GM18867 (cell line): ENCODE measurements around the gene AGK.
"Not testable (repeated sequence)": the region's sequence is repeated elsewhere in the genome, so short reads cannot be mapped to it uniquely, and the experiment has no call there.

Experiments
- ATAC-seq: cut with Tn5 transposase; IDR thresholded peaks from one replicate; pipeline ENCODE4 v1.9.1; 2021; ENCODE audit warnings: mild to moderate bottlenecking, moderate library complexity; ENCODE audit not compliant: unreplicated experiment

AGK gene

DNA sequence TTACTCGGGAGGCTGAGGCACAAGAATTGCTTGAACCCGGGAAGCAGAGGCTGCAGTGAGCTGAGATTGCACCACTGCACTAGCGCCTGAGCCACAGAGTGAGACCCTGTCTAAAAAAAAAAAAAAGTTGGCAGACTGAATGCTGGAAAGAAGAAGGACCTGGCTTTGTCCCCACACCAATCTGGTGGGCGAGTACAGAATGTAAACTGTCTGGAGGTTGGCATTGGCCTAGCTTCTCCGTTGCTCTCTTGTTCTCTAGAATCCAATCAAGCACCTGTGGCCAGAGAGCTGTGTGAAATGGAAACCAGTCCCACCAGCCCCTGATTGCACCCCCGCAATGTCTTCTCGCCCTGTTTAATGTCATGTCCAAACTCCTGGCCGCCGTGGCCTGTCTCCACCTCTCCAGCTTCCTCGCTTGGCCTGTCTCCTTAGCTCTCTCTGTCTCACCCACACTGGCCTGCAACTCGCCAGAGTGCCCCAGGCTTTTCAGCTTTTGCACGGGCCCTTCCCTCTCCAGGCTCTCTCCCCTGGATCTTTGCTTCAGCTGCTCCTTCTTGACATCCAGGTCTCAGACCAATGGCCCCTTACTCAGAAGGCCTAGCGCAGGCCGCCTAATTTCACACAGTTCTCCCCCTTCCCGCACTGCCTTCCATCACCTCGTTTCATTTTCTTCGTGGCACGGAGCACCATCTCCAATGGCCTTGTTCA lies 670 bp upstream of the AGK start:
- peak; percentile 2 for ATAC-seq

DNA sequence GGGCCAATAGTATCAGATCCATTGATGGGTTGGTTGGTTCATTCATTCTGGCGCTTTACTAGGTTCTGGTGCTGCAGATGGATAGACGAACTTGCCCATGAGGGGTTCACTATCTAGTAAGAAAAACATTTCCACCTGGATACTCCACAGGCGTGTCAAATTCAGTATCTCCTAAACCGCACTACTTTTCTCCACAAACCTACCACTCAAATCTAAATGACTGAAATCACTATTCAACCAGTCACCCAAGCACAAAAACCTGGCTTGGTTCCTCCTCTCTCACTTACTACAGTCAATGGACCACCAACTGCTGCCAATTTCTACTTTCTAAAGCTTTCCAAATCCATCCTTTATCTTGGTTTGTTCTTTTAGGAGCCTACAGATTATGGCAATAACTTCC lies 572 bp downstream of the AGK start:
- peak; percentile 18 for ATAC-seq

DNA sequence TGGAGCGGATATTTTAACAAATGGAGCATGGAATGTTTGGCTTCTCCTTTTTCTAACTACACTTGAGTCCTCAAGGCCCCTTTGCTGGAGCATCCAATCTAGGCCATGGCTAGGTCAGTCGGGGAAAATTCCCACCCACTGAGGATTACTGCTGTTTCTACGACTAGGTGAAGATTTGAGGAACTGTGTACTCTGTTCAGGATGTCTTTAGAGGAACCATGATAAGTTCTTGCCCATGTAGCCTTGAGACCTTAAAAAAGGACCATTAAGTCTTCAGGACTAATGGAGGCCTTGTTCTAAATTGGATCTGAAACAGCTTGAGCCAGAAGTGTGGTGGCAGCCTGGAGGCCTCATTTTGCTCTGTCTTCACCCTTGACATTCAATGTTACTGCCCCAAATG lies 6.2 kb downstream of the AGK start:
- peak; percentile 20 for ATAC-seq

DNA sequence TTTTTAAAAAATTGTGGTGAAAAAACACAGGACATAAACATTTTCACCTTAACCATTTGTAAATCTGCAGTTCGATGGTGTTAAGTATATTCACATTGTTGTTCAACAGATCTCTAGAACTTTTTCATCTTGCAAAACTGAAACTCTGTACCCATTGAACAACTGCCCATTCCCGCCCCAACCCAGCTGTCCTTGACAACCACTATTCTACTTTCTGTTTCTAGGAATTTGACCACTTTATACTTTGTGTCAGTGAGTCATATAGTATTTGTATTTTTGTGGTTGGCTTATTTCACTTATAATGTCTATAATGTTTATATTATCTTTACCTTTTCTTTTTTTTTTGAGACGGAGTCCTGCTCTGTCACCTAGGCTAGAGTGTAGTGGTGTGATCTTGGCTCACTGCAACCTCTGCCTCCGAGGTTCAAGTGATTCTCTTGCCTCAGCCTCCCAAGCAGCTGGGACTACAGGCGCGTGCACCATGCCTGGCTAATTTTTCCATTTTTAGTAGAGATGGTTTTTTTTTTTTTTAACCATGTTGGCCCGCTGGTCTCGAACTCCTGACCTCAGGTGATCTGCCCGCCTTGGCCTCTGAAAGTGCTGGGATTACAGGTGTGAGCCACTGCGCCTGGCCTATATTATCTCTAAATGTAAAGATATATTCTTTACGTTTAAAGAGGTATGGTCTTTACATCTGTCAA lies 6.8 kb downstream of the AGK start:
- ATAC-seq = peak; percentile 47

DNA sequence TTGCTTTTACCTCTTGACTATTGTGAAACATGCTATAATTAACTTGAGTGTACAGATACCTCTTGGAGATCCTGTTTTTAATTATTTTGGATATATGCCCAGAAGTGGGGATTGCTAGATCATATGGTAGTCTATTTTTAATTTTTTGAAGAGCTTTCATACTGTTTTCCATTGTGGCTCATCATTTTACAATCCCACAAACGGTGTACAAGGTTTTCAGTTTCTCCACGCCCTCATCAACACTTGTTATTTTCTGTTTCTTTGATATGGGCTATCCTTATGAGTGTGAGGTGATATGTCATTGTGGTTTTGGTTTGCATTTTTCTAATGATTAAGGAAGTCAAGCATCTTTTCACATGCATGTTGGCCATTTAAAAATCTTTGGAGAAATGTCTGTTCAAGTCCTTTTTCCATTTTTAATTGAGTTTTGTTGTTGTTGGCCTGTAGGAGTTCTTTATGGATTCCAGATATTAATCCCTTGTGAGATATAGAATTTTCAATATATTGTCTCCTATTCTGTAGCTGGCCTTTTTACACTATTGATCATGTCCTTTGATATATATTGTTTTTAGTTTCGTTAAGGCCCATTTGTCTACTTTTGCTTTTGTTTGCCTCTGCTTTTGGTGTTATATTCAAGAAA lies 7.5 kb downstream of the AGK start:
- peak; percentile 89 for ATAC-seq

DNA sequence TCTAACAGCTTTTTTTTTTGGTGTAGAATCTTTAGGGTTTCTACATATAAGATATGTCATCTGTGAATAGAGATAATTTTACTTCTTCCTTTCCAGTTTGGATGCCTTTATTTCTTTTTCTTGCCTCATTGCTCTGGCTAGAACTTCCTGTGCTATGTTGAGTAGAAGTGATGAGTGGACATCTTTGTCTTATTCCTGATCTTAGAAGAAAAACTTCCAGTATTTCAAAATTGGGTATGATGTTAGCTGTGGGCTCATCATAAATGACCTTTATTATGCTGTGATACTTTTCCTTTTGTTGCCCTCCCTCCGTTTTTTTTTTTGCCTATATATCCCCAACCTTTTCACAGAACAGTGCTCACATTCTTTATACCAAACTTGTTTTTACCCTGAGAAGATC lies 8.8 kb downstream of the AGK start:
- ATAC-seq = no peak

DNA sequence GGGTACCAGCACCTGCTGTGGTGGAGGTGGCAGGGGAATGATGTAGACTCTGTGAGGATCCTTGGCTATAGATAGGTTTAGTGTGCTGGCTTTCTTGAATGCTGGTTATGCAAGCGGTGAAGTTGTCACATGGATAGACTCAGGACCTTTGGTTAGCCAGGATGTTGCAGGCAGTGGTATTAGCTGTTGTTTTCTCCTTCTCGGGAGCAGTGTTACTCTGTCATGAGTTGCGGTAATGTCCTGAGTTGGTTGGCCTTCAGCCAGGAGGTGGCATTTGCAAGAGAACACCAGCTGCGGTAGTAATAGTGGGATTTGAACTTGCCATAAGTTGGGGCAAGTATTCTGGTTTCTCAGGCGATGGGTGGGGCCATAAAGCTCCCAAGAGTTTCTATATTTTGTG lies 10.8 kb downstream of the AGK start:
- ATAC-seq = no peak

DNA sequence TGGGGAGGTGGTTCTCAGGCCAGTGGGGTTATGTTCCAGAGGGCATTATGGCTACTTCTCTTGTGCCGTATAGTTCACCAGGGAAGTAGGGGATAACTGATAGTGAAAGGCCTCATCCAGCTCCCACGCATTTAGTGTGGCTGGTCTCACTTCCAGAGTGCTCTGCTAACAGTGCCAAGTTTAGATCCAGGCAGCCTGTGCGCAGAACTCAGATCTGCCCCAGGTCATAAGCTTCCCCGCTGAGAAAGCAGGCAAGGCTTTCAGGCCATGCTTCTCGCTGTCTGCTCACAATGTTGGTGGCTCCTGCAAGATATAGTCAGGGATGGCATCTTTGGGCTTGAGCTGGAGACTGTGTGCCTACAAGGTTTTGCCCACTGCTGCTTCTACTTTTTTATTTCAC lies 11.3 kb downstream of the AGK start:
- no peak for ATAC-seq

DNA sequence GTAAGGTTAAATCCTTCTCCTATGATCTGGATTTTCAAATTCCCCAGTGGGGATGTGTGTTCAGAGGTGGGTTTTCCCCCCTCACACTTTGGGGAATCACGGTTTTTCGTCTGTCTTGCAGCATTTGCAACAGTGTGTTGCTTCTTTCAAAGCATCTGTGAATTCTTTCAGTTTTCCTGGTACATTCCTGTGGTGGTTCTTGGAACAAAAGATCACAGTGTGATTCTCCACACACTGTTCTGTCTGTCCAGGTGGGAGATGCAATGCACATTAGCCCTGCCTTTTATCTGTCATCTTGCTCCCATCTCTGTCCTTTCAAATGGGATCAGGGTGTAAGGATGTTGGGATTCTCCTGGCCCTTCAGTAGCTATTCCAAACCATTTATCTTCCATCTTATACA lies 11.8 kb downstream of the AGK start:
- ATAC-seq = no peak

DNA sequence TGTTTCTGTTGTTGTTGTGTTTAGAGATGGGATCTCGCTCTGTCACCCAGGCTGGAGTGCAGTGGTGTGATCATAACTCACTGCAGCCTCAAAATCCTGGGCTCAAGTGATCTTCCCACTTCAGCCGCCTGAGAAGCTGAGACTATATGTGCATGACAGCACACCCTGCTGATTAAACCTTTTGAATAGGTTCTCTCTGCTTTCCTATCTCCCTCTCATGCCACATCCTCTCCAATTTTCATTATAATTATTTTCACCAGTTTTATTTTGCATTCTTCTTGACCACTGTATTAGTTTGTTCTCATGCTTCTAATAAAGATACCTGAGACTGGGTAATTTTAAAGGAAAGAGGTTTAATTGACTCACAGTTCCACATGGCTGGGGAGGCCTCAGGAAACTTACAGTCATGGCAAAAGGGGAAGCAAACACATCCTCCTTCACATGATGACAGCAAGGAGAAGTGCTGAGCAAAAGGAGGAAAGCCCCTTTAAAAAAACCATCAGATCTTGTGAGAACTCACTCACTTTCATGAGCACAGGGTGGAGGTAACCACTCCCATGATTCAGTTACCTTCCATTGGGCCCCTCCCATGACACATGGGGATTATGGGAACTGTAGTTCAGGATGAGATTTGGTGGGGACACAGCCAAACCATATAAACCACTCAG lies 12.9 kb downstream of the AGK start:
- ATAC-seq = no peak

DNA sequence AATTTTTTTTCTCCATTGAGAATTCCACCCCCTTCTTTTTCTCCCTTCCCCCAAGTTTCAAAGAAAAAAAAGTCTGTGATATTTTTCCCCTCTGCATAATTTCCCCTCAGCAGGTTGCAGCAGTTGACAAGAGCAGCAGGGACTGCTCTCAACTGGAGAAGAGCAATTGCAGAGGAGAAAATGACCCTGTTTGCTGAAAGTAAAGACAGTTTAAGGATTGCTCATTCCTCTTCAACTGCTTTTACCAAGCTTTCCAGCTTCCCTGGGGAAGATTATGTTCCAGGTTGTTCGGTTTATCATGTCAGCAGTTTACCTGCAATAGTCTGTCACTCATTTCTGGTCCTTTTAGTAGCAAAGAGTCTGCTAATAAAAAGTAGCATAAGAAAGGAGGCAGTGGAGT lies 16.2 kb downstream of the AGK start:
- ATAC-seq = no peak

DNA sequence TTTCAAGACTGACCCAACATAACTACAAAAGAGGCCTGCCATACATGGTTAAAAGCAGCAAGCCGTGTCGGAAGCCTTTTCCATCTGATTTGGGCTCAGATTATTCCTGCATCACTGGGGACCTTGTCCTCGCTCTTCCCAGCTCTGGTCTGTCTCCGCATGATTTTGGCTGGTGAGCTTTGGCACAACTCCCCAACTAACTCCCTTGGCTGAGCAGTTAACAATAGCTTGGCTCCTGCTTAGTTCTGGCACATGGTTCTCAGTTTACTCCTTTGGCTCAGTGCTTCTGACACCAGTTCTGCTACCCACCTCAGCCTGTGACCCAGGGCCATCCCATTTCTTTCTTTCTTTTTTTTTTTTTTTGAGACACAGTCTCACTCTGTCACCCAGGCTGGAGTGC lies 17.0 kb downstream of the AGK start:
- no peak for ATAC-seq

DNA sequence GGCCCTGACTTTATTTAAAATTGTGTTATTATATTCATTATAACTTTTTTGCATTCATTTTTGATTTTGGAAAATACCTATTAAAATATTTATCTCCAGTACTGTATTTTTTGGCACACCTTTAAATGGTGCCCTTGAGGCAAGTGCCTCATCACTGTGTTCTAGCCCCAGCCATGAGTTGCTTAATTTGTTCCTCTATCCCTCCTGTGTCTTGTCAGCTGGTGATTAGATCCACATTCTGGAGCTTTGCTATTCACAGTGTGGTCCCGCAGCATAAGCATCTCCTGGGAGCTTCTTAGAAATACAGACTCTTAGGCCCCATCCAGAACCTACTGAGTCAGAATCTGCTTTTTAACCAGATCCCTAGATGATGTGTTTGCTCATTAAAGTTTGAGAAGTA lies 19.8 kb downstream of the AGK start:
- ATAC-seq = no peak

DNA sequence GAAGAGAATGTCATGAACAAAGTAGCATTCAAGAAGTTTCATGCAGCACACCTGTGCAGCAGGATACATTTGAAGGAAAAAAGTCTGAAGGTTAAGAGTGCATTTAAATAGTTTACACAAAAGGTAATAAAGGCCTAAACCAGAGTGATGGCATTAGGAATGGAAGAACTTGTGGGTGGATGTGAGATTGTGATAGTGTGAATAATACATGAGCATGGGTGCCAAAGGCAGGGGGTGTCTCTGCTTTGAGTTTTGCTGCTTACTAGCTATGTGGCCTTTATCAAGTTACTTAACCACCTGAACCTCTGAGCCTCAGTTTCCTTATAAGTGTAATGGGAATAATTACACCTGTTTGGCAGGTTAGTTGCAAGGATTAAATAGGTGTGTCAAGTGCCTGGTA lies 21.0 kb downstream of the AGK start:
- no peak for ATAC-seq

DNA sequence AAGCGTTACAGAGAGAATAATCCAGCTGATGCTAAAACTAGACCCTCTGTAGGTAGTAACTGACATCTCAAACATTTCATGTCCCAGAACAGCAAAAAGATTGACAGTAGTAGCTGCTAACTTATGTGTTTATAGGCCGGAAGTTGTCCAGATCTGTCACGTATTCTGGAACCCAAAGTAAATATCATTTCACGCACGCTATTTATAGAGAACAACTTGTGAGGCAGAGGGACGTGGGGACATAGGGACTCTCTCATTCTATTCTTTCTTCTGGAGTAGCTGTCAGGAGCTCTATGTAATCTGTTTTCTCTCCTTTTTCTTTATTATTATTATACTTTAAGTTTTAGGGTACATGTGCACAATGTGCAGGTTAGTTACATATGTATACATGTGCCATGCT lies 22.3 kb downstream of the AGK start:
- no peak for ATAC-seq

DNA sequence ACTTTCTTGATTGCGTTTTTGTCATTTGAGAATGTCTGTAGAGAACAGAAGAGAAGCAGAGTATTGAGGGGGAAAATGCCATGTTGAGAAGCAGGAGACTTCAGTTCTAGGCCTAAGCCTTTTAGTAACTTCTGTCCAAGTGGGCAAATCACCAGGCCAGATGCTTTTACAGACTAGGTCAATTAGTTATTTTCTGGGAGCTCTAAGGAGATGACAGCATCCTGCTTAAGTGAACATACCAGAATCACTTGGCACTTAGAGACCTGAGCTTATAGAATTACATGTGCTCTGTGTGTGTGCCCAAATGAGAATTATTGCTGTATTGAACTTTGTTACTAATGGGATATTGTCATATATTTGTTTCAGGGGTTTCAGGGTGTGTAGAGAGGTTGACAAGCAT lies 24.0 kb downstream of the AGK start:
- no peak for ATAC-seq

DNA sequence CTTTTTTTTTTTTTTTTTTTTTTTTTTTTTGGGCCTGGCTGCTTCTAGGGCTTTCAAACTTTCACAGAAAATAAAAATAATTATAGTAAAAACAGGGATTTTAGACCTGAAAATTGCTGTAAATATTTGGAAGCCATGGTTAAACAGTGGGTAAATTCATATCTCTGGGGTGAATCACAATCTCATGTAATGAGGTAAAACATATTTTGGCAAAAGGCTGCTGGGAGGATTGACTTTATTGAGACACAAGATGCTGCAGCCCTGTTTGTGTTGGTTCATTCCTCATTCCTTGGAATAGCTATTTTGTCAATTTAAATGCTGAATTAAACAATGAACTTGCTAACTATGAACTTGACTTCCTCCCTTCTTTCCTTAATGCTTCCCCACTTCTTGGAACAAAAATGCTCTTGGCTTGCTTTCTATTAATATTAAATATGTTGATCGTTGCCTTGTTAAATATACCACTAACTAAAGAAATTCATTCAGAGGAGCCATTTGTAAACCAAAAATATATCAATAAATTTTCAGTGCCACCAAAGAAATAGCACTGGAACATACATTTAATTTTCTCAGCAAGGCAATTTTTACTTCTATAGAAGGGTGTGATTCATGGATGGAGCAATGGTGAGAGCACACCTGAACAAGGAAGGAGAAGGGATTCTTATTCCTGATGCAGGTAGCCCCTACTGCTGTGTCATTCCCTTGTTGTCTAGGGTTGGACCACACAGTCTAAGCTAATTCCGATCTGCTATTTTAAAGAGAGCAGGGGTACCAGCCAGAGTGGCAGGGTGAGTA lies 24.6 kb downstream of the AGK start:
- no peak for ATAC-seq

DNA sequence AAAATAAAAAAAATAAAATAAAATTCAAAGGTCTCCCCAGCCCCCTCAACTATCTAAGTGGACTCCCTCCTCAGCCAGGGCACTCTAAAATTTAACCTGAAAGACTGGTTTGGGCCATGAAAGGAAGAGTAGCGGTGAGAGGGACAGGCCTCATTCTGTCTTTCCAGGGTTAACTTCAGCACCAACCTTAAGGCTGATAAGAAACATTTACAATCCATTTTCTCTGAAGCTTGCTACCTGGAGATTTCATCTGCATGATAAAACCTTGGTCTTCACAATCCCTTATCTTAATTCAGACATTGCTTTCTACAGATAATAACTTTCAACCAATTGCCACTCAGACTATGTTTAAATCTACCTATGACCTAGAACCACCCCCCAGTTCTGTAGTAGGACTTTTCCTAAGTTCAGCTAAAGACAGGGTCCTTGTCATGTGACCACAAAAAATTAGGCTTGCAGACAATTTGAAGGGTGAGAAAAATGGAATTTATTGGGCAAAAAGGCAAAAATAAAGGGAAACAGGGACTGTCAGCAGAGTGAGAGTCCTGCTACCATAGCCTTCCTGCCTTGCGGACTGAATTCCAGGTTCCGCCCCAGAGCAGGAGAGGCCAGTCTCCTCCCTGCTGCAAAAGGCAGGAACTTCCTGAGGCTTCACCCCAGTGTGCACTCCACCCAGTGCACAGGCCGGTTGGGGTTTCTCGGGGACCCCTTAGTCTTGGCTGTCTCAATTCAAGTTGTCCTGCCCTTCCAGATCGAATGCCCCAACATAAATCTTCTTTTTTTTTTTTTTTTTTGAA lies 26.0 kb downstream of the AGK start:
- no peak for ATAC-seq

DNA sequence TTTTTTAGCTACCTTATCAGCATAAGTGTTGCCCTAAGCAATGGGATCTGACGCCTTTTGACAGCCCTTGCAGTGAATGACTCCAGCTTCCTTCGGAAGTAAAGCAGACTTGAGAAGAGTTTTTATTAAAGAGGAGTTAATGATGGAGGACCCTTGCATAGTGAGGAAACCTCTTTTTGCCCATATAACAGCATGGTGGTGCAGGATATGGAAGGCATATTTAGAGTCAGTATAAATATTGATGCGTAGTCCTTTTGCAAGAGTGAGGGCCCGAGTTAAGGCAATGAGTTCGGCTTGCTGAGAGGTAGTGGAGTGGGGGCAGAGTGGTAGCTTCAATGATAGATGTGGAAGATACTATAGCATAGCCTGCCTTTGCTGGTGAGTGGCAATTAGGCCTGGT lies 28.7 kb downstream of the AGK start:
- ATAC-seq = not testable (repeated sequence)

DNA sequence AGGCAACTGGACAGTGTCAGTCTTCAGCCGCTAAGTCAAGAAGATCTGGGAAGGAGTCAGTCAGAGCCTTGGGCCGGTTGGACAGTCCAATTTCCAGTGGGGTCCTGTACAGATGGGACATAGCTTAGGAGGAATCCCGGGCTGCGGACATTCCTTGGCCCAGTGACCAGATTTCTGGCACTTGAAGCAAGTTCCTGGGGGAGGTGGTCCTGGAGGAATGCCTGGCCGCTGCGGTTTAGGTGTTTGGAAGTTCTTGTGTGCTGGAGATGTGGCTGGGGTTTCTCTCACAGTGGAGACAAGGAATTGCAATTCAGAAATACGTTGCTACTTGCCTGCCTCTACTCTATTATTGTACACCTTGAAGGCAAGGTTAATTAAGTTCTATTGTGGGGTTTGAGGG lies 30.9 kb downstream of the AGK start:
- not testable (repeated sequence) for ATAC-seq
